Measurements from ENCODE around the gene PAPPA2. TPM values are rescaled to one million over a fixed set of nuclear protein-coding genes. Genes with fewer than 3 reads are reported as not detected.

PAPPA2 gene
- polyA plus RNA-seq, 1 donor: 88.4 TPM

DNA sequence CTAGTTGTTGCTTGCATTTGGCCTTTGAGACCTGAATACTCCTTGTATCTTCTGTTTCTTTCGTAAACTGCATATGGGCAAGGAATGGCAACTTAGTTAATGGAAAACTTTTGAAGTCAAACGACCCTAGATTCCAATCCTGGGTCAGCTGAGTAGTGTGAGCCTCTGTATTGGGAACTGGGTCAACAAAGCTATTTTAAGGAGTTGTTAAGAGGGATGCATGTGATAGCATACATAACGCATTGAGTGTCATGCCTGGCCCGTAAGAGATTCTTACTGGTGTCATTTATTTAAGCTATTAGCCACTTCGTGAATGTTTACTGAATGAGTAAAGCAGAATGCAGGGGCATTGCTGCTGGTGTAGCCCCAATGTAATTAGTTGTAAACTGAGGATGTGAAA, 340.1 kb downstream of the PAPPA2 start:
- no peak for DNase-seq

- no peak for DNase-seq
These were observed 340.6 kb downstream of the PAPPA2 start for GRCh38 chr1:176803596-176803995.

DNA sequence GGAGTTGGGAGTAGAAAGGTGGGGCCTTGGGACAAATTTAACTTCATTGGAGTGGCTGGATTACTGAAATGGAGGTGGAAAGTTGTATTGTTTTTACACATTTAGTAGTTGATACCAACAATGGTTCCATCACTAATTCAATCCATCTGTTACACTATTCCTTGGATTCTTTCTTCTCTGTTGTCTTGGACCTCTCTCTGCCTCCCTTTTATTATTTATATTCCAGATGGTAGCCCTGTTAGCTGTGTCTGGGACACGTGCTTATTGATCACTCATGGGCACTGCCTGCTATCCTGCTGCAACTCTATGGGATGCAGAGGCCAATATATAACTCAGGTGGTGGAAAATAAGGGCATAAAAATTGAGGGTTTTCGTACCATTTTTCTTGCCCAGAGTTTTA, 346.3 kb downstream of the PAPPA2 start:
- DNase-seq: no peak

GRCh38 chr1:176811511-176812288, 348.7 kb downstream of the PAPPA2 start:
- no peak for DNase-seq

GRCh38 chr1:176815621-176816020, 352.6 kb downstream of the PAPPA2 start:
- DNase-seq: no peak

DNA sequence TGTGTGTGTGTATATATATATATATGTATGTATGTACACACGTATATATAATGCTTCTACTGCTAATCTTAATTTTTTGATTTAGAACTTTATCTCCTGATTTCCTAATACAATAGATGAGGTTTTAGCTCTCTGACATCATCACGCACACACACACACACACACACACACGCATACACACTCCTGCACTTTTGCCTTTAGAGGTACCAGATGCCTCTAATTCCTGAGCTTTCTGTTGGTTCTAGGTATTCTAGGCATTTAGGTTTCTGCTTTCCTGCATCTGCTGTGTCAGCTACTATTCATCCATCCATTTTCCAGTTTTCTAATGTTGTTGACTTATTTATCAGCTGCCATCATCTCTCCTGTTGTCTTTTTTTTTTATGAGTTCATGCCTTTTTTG, 353.3 kb downstream of the PAPPA2 start:
- DNase-seq: no peak

DNA sequence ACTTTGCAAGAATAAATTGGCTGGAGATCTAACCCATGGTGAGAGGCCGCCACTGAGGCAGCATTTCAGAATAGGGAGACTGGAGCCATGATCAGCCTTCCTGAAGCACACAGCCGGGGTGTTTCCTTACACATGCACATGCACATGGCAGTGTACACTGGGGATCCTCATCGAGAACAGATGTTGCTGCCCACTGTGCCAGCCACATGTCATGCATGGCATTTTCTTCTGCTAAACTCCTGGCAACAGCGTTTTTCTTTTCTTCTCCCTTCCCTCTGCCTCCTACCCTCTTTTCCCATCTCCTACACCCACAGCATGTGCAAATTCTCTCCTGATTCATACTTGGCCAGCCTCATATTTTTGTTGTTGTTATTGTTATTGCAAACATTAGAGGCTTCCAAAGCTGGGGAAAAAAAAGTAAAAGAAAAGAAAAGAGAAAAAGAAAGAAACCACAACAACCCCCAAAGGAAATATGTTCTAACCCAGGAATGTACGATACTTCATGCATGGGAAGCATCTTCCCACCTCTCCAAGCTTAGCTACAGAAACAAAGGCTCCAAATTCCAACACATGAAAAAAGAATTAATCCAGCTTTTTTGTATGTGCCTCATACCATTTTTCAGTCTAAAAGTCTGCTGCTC, 357.5 kb downstream of the PAPPA2 start:
- DNase-seq: no peak

- no peak for DNase-seq
These were observed 363.3 kb downstream of the PAPPA2 start for GRCh38 chr1:176826265-176826664.

DNA sequence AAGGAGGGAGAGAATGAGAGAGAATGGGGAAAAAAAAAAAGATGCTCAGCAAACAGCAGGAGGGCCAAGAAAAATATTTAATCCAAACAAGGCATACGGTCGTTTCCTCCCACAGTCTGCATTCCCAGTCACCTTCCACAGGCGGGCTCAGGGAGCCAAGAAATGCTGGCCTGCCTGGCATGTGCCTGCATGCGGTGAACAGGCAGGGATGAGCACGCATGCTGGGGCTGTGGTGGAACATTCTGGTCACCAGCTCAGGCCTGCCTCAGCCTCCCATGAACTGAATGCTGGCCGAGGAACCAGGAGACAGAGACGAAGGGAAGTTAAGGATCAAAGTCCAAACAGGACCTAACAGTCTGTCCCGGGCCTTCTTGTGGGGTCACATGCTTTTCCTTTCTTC, 366.3 kb downstream of the PAPPA2 start:
- no peak for DNase-seq

GRCh38 chr1:176831150-176831549, 368.2 kb downstream of the PAPPA2 start:
- DNase-seq: no peak

DNA sequence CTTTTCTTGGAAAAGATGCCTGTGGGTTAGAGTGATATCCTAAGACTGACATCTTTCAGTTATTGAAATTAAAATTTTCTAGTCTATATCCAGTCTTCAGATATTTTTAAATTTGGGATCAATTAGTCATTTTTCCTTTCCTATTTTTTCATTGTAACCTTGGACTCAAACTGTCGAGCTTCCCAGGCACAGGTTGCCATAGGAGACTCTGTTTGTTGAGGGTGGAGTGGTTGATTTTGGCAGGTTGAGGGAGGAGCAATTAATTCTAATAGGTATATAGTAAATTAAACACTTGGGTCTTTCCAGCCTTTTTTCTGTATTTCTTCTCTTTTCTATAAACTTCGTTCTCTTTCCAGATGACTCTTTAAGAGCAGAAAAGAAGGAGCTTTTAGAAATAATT, 374.7 kb downstream of the PAPPA2 start:
- no peak for DNase-seq

GRCh38 chr1:176838276-176838995, 375.5 kb downstream of the PAPPA2 start:
- DNase-seq: no peak

DNA sequence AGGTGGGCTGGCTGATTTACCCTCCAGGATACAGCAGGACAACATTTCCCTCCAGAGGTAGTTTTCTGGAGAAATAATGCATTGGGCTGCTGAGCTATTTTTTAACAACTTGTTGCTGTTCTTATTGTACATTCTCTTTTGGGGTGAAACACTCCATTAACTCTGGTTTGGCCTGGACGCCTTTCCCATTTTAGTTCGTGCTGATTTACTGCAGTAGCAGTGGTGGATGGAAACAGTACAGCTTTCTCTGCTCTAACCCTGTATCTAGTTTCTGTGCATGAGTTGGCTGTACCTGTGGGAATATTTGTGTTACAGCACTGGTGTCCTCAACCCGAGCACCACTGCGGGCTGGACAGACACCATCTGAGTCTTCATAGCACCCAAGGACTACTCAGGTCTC, 376.2 kb downstream of the PAPPA2 start:
- peak; percentile 31 for DNase-seq

- DNase-seq: no peak
These were observed 378.3 kb downstream of the PAPPA2 start for GRCh38 chr1:176841238-176841637.

- peak; percentile 67 for DNase-seq
These were observed 380.6 kb downstream of the PAPPA2 start for GRCh38 chr1:176843352-176844297.

- DNase-seq: no peak
These were observed 384.1 kb downstream of the PAPPA2 start for GRCh38 chr1:176847052-176847451.

- no peak for DNase-seq
These were observed 386.3 kb downstream of the PAPPA2 start for GRCh38 chr1:176849281-176849680.

- no peak for DNase-seq
These were observed 387.9 kb downstream of the PAPPA2 start for GRCh38 chr1:176850871-176851270.

DNA sequence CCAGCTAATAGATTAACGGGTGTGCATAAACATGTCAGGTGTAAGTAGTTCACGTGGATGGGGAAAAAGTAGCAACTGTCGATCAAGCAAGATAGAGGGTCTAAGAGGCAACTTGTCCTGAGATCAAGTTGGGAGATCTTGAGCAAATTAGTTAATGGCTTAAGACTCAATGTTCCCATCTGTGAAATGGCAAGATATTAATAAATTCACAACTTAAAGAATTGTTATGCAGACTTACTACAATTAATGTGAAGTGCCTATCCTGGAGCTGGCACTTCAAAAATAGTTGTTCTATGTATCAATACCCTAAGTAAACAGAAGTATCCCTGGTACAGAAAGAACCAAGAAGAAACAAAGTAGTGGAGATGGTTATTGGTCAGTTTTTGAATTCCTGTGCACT, 389.1 kb downstream of the PAPPA2 start:
- no peak for DNase-seq

GRCh38 chr1:176853503-176853902, 390.5 kb downstream of the PAPPA2 start:
- DNase-seq: no peak

DNA sequence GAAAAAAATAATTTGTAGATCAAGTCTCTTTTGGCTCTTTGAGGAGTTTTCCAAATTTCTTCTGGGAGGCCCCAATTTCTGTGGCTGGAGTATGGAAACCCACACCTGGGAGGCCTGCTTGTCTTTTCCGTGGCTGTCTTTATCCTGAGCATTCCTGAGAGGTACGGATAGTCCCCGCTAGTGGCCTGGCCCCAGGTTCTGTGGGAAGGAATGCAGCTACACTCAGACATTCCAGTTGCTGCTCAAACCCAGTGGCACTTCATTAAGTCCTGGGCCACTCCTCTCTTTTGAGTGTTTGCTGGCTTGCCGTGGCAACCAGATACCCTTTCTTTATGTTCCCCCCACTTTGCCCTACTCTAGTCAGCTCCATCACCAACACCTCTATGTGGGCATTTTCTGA, 391.1 kb downstream of the PAPPA2 start:
- DNase-seq: no peak

Measured in left kidney (tissue), 2 donors.